Tibial nerve (tissue), 4 donors: ENCODE data around the gene YY1. TPM values are rescaled to one million over a fixed set of nuclear protein-coding genes. Genes with fewer than 3 reads are reported as not detected.
"Not testable (repeated sequence)": the region's sequence is repeated elsewhere in the genome, so short reads cannot be mapped to it uniquely, and the experiment has no call there.

Experiments used
- DNase-seq, 2 donors: peaks; one replicate each; pipeline ENCODE4 v3.0.0-alpha.2; 2019; ENCODE audit warnings: low spot score in 2 of 2
- H3K27ac ChIP-seq, 4 donors: fragments of 200-600 bp; sonication (generic) in 3 of 4; one replicate each; pipeline ENCODE4 v1.5.1; 2017 to 2019; ENCODE audit warnings: mild to moderate bottlenecking in 1 of 4
- H3K27me3 ChIP-seq, 2 donors: fragments of 200-600 bp; sonication (generic) in 1 of 2; one replicate each; pipeline versions ENCODE4 v1.5.1 to v1.6.0; 2017 to 2019
- H3K36me3 ChIP-seq, 3 donors: fragments of 200-600 bp; sonication (generic); one replicate each; pipeline ENCODE4 v1.5.1; 2018 to 2019
- H3K4me1 ChIP-seq, 4 donors: fragments of 200-600 bp; sonication (generic) in 3 of 4; one replicate each; pipeline ENCODE4 v1.5.1; 2017 to 2019
- H3K4me3 ChIP-seq, 4 donors: fragments of 200-600 bp; sonication (generic) in 3 of 4; one replicate each; pipeline ENCODE4 v1.5.1; 2017 to 2019; ENCODE audit warnings: mild to moderate bottlenecking in 1 of 4, moderate library complexity in 1 of 4
- H3K9me3 ChIP-seq, 4 donors: fragments of 200-600 bp; sonication (generic) in 3 of 4; one replicate each; pipeline ENCODE4 v1.5.1; 2017 to 2019
- CTCF ChIP-seq, 5 experiments: fragments of 200-600 bp in 3 of 5; fragments of 450-650 bp in 2 of 5; sonication (generic) in 3 of 5; IDR thresholded peaks; one replicate each; pipeline ENCODE4 v1.5.1; 2016 to 2019; ENCODE audit warnings: antibody characterized with exemption in 5 of 5, mild to moderate bottlenecking in 3 of 5, moderate library complexity in 2 of 5
- EP300 ChIP-seq, 2 donors: sonication (generic); formaldehyde crosslinking; IDR thresholded peaks; one replicate each; pipeline ENCODE4 v1.6.1; 2017; ENCODE audit warnings: antibody characterized with exemption in 2 of 2, mild to moderate bottlenecking in 1 of 2
- POLR2A ChIP-seq, 2 donors: fragments of 450-650 bp; IDR thresholded peaks; one replicate each; pipeline ENCODE4 v1.6.1; 2017; ENCODE audit warnings: antibody characterized with exemption in 2 of 2, mild to moderate bottlenecking in 2 of 2, moderate library complexity in 2 of 2
- WGBS, 2 donors: methylation state at CpG; one replicate each; pipeline ENCODE4 v1.1.5; 2018; 5-methylcytosine and 5-hydroxymethylcytosine counted together
- total RNA-seq, 4 donors: library from RNA; depleted of rRNA; stranded (reverse); fragments of >200 nt; gene quantifications; one replicate each; pipeline ENCODE4 v1.1.0, GENCODE V29; 2016

YY1 gene
- total RNA-seq, 4 donors from 2014 or later: 55.9 to 60.3 (median 58.7) TPM

GRCh38 chr14:100287202-100287997 lies 48.5 kb downstream of the YY1 start:
- no peak overlapping the region for H3K4me3 ChIP-seq
- H3K27me3 ChIP-seq: no peaks in the 10 kb centered on the region
- no peak for TF ChIP-seq EP300 (IDR thresholded peaks at IDR 0.05)
- TF ChIP-seq POLR2A (IDR thresholded peaks at IDR 0.05): no peak
- TF ChIP-seq CTCF (IDR thresholded peaks at IDR 0.05): no peak
- no peak overlapping the region for H3K27ac ChIP-seq
- peaks cover 0 to 56% (median 7%) of the 10 kb centered on the region in 4 donors for H3K4me1 ChIP-seq
- no peaks in the 10 kb centered on the region for H3K9me3 ChIP-seq
- peaks cover 0 to 29% (median 0%) of the 10 kb centered on the region in 3 donors for H3K36me3 ChIP-seq
- WGBS, 2 donors: 63% methylated on average over 10 to 12 of the region's 12 CpGs
- DNase-seq: no peak

- WGBS, 2 donors: 76 to 91% methylated on average over 4 to 8 of the region's 8 CpGs
- H3K4me3 ChIP-seq, H3K27ac ChIP-seq, H3K27me3 ChIP-seq, DNase-seq, H3K9me3 ChIP-seq: not testable (repeated sequence)
- Histone ChIP-seq H3K36me3 (peaks cover 0 to 34% (median 0%) of the 10 kb centered on the region in 3 donors), H3K4me1 (peaks cover 0 to 56% (median 7%) of the 10 kb centered on the region in 4 donors)
These were observed 49.0 kb downstream of the YY1 start for GRCh38 chr14:100287998-100288295.

GRCh38 chr14:100288382-100289185 lies 49.6 kb downstream of the YY1 start:
- no peak for DNase-seq
- H3K9me3 ChIP-seq: no peaks in the 10 kb centered on the region
- peaks cover 0 to 60% (median 7%) of the 10 kb centered on the region in 4 donors for H3K4me1 ChIP-seq
- TF ChIP-seq EP300 (IDR thresholded peaks at IDR 0.05) (no peak), CTCF (IDR thresholded peaks at IDR 0.05) (no peak), POLR2A (IDR thresholded peaks at IDR 0.05) (no peak)
- H3K27ac ChIP-seq: peak overlapping the region in 1 of 4 donors; percentile 14
- H3K27me3 ChIP-seq: no peaks in the 10 kb centered on the region
- H3K36me3 ChIP-seq: peaks cover 0 to 38% (median 0%) of the 10 kb centered on the region in 3 donors
- no peak overlapping the region for H3K4me3 ChIP-seq
- 76 to 77% methylated on average over 12 of the region's 12 CpGs for WGBS, 2 donors

- 52 to 60% methylated on average over 6 to 9 of the region's 9 CpGs for WGBS, 2 donors
- Histone ChIP-seq H3K36me3 (peaks cover 0 to 38% (median 0%) of the 10 kb centered on the region in 3 donors), H3K9me3 (no peaks in the 10 kb centered on the region), H3K27ac (peak overlapping the region in 2 of 4 donors; percentile 22 to 54), H3K4me1 (peaks cover 0 to 67% (median 7%) of the 10 kb centered on the region in 4 donors), H3K4me3 (no peak overlapping the region), H3K27me3 (no peaks in the 10 kb centered on the region)
- DNase-seq: no peak
- no peak for TF ChIP-seq EP300 (IDR thresholded peaks at IDR 0.05)
- TF ChIP-seq POLR2A (IDR thresholded peaks at IDR 0.05): no peak
- TF ChIP-seq CTCF (IDR thresholded peaks at IDR 0.05): no peak
These were observed 51.1 kb downstream of the YY1 start for GRCh38 chr14:100289916-100290606.

- 45 to 70% methylated on average over 8 to 12 of the region's 12 CpGs for WGBS, 2 donors
- H3K36me3 ChIP-seq: peaks cover 0 to 38% (median 0%) of the 10 kb centered on the region in 3 donors
- H3K9me3 ChIP-seq: no peaks in the 10 kb centered on the region
- H3K27me3 ChIP-seq: no peaks in the 10 kb centered on the region
- H3K4me1 ChIP-seq: peaks cover 0 to 71% (median 7%) of the 10 kb centered on the region in 4 donors
- H3K4me3 ChIP-seq: no peak overlapping the region
- no peak for DNase-seq
- peak overlapping the region in 2 of 4 donors; percentile 22 to 54 for H3K27ac ChIP-seq
- no peak for TF ChIP-seq CTCF (IDR thresholded peaks at IDR 0.05)
- TF ChIP-seq EP300 (IDR thresholded peaks at IDR 0.05): no peak
- TF ChIP-seq POLR2A (IDR thresholded peaks at IDR 0.05): no peak
These were observed 51.8 kb downstream of the YY1 start for GRCh38 chr14:100290607-100291304.
